NOMO-1 (cell line): ENCODE measurements around the gene ADAMTSL2.

Experiments
- DNase-seq, 2 experiments: peaks; one replicate each; lab custom pipeline; 2025; ENCODE audit not compliant: unreplicated experiment in 2 of 2; lab: John Stamatoyannopoulos, UW

The ADAMTSL2 gene

DNA sequence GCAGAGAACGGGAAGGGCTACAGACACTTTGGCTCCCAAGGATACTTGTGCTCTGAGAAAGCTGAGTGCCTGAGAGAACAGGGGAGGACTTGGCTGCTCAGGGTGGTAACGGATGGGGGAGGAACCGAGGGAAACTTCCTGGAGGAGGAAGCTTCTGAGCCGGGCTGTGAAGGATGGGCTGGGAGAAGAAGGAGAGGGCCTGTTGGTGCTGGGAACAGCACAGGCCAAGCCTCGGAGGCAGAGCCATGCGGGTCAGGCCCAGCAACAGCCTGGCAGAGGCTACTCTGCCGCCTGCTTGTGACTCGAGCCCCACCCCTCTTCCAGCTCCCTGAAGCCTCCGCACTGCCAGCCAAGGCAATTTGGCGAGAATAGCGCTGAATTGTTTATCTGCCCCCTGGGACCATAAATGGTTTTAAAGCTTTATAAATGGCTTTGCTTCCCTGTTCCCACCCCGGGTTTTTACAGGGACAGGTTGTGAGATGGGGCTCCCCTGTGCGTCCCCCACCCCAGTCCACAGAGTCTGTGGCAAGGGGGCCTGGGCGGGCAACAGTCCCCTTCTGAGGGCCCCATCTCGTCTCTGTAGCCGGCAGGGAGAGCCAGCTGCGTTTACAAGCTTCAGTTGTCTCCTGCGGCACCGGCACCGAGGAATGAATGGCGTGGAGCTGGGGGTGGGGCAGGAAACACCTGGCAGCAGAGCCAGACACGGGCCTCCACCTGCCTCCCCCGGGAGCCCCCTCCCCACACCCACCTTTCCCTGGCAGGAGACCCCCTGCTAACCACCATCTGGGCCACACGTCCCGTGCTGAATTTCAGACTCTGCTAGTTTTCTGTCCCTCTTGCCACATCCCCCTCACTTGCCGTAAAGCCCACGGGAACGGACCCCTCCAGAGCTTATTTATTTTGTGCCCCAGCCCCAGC, 50.3 kb downstream of the ADAMTSL2 start:
- no peak for DNase-seq

DNA sequence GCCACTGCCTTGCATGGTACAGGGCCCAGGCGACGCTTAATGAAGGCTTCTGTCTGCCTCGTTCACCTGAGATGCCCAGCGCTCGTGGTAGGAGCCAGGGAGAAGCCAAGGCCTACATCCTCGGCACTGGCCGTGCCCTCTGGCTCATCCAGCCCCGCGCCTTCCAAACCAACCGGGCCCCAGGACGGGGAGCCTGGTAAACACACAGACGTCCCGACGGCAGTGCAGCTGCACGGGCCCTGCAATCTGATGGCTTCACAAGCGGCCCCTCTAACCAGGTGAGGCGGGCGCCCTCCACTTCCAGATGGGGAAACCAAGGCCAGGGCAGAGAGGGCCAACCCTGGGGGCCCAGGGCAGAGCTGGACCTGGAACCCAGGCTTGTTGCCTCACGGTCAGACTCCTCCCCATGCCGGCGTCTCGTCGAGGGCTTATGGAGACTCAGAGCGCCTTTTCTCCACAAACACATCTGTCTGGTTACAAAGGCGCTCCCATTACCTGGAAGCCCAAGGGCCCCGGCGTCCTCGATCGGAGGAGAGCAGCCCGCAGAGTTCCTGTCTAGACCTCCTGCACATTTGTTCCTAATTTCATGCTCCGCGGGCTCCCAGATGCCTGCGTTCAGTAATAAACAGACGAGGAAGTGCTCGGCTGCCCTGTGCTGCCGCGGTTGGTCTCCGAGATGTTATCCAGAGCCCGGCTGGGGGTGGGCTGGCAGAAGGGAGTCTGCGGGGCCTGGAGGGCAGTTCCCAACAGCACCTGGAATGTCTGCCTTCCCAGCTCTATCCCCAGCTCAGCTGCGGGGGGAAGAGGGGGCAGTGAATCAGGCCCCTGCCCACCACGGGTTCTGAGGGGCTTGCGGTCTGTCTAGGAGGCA, 51.2 kb downstream of the ADAMTSL2 start:
- DNase-seq: no peak

DNA sequence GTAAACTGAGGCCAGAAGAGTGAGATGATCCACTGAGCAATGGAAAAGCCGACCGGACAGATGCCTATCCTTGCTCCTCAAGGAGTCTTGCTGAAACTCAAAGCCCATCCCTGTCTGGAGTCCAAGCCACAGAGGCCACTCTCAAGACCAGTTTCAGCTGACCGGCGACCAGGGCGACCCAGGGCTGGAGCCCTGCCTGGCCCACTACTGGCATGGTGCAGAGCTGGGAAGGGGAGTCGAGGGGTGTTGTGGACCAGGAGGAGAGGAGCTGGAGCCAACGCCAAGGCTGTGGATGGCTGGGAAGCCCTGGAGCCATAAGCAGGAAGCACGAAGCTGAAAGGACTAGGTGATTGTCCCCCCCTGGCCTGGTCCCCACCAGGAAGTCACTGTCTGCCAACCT, 52.5 kb downstream of the ADAMTSL2 start:
- DNase-seq: no peak

DNA sequence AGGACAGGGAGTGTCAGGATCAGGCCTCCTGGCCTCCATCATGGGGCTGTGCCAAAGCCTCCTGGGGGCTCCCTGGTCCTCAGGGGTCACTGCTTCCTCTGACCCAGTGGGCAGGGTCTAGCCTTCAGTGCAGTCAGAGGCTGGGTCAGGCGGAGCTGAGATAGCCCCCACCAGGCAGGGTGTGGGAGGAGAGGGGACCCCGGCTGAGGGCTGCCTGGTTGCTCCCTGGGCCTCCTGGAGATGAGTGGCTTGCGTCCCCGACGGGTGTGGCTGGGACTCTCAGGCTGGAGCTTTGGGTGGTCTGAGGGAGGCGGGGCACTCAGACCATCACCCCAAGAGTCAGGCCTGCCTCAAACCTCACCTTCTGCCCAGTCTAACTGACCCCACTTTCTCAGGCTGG, 53.0 kb downstream of the ADAMTSL2 start:
- no peak for DNase-seq

DNA sequence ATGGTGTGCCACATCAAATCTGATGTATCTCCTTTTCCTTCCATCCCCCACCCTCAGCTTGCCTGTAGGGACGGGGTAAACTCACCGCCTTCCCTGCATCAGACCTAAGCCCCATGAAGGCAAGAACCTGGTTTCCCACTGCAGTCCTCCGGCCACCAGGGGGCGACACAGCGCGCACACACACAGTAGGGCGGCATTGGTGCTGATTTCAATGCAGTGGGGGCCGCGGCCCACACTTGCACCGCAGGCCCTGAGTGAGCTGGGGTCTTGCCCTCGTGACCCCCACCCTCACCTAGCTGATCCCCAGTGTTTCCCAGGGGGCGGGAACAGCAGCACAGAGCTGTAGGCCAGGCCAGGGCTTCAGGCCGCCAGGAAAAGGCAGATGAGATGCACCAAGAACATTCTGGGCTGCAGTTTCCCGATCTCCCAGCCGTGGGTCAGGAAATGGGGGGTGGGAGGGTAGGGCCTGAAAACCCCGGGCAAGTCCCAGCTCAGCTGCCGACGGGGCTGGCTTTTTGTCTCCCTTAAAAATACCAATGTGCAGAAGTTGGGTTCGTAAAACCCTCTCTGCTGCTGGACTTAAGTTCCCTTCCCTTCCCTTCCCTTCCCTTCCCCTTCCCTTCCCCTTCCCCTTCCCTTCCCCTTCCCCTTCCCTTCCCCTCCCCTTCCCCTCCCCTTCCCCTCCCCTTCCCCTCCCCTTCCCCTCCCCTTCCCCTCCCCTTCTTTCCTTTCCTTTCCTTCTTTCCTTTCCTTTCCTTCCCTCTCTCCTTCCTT, 55.1 kb downstream of the ADAMTSL2 start:
- no peak for DNase-seq

DNA sequence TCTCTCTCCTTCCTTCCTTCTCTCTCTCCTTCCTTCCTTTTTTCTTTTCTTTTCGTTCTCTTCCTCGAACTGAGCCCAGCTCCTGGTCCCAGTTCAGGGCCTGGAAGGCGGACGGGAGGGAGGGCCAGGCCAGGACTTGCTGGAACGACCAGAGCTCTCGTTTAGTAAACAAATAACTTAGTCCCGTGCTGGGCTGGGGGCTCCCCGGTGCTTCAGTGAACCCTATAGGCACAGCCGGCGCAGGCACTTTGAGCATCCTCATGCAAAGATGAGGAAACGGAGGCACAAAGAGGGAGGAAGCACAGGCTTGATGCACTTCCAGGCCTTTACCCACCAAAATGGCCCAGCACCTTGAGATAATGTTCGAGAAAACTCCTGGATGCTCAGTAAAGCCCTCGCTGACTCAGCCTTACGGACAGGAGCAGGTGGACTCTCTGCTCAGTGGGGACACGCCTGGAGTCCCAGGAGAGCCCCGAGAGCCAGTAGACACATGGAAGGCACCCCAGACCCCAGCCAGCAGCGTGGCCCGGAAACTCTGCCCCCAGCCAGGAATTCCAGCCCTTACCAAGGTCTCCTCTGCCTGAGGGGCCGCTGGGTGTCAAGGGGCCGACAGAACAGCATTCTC, 55.8 kb downstream of the ADAMTSL2 start:
- DNase-seq: no peak

DNA sequence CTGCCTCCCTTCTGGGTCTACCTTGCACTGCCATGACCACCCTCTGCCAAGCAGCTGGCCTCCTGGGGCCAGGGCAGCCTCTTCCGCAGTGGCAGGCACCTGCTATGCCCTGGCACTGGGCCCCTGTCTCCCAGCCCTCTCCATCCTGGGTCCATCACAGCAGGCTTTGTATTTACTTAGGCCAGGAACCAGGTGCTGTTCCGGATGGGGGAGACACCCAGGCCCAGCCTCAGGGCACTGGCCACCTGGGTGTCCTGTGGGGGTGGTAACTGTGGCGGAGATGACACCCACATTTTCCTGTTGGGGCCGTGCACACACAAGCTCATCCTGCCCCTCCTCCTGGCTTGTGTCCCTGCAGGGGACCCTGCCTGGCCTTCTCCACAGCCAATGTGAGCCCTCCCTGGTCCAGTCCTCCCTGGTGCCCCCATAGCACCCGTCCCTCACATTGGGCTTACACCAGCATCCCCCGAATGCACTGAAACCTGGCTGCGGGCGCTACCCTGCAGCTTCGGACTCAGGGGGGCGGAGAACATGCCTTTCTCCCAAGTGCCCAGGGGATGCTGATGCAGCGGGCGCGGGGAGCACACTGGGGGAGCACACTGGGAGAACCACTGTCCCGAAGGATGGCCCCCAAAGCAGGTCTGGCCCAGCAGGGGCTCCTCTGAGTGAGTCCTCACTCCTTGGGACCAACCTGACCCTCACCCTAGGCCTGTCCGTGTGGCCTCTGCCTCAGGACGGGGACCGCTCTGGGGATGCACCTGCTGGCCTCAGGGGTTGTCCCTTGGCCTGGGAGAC, 56.8 kb downstream of the ADAMTSL2 start:
- DNase-seq: no peak

DNA sequence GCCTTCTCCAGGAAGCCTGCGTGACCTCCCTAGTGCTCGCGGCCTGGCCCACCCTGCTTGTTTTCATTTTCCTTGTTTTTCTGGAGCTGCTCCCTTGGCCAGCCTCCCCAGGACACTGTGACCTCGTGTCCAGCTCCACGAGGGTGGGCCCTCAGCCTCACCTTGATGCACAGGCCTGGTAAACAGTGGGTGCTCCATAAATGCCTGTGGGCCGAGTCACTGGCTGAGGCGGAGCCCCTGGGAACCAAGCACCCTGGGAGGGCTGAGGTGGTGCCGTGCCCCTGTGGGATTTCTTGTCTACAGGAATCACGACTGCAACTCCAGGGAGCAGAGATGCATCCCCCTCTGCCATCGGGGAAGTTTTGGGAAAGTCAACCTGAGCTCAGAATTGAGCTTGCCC, 57.5 kb downstream of the ADAMTSL2 start:
- DNase-seq: no peak

DNA sequence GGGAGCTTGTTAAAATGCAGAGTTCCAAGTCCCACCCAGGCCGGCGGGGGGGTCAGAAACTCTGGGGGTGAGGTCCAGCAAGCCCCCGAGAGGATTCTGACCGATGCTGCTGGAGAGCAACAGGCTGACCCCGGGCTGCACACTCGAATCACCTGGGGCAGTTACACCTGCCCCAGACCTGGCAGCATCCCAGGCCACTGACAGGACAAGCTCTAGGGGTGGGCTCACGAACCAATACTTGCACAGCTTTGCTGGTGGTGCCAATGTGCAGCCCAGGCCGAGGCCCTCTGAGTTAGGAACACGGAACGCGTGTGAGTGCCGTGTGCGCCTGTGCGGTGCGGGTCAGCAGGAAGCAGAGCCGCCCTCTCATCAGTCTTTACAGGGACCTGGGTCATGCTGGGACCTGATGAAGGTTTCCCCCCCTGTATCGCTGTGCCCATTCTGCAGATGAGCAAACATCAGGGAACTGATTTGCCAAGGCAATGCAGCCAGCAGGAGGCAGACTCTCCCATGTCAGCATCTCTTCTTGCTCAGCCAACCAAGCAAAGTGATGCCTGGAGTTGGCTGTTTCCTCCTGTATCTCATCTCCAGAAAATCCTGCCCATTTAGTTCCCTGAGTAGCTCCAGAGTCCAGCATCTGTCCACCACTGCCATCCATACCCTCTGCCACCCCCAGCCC, 58.4 kb downstream of the ADAMTSL2 start:
- DNase-seq: no peak

DNA sequence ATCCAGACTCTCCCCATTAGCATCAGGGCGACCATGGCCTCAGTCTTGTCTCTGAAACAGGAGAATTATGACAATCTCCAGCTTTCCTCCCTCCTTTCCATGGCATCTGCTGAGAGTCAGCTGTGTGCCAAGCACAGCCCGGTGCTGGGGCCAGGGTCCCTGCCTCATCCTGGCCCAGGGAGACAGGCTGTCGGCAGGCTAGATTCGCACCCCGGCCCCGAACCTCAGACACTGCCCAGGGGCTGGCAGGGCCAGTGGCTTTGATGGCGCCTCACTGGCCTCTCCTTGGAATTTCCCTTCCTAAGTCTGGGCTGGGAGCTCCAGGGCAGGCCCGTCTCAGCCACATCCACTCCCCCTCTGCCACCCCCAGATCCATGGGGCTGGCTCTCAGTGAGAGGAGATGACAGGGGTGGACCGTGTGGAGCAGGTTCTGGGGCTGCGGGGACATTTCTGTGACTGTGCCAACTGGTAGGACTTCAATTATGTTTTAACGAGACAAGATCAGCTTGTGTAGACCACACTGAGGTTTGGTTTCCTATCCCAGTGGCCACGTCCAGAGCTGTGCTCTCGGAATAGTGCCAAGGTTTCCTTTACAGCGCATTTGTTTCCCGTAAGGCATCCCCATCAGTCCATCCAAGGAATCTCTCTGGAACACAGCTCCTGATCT, 59.2 kb downstream of the ADAMTSL2 start:
- no peak for DNase-seq

DNA sequence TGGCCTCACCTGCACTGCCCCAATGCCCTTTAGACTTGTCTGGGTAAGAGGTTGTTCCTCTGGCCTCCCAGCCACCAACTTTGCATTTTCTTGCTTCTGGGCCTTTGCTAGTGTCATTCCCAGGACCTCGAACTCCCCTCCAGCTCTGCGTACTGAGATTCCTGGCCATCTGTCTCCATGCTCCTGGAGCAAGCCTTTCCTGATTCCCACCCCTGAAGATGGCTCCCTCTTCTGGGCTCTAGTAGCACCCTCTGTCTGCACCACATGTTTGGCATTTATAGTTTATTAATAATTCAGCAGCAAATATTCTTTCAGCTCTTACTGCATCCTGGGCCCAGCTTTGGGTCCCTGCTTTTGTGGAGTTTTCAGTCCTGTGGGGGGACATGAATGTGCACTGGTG, 59.8 kb downstream of the ADAMTSL2 start:
- DNase-seq: no peak

DNA sequence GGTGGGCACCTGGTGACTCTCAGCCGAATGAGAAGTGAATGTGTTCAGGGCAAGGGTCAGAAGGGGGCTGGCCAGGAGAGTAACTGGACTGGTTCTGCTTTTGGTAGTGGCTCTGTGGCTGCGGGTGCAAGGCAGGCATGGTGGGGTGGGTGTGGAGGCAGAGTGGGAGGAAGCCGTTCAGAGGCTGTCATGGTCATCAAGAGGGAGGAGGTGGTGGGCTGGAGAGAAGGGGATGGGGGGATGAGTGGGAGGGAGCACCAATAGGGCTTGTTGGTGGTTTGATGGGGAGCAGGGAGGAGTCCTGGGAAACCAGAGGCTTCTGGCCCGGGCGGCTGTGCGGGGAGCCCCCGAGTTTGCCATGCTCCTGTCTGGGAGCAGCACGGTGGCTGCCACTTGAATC, 61.4 kb downstream of the ADAMTSL2 start:
- no peak for DNase-seq

DNA sequence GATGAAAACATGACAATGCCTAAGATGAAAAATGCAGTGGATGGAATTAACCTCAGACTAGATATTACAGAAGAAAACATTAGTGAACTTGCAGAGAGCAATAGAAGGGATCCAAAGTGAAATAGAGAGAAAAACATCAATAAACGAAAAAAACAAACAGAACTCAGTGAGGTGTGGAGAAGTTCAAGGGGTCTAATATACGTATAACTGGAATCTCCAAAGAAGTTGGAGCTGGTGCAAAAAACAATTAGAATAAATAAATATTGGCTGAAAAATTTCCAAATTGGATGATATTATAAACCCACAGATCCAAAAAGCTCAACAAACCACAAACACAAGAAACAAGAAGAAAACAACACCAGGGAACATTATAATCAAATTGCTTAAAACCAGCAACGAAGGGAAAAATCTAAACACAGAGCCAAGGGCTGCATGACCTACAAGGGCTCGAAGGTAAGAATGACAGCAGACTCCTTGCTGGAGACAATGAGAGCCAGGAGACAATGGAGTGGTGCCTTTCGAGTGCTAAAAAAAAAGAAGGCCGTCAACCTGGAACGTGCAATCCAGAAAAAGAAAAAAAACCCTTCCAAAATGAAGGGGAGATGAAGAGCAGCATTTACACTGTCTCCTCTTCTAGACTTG, 62.9 kb downstream of the ADAMTSL2 start:
- no peak for DNase-seq

DNA sequence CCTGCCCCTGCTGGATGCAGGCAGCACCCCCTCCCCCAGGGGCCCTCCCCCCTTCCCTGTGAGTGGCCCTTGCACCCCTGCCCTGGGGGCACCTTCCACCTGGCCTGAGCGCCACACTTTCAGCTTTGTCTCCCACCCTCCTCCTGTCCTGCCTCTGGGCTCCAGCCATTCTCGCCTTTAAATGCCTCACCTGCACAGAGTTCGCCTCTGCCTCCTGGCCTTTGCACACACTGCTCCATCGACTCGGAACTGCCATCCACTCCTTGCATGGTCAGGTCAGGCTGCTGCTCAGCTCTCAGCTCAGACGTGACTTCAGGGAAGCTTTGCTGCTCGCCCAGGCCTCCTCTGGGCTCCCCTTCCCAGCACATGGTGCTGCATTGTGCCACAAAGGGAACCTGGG, 64.5 kb downstream of the ADAMTSL2 start:
- DNase-seq: no peak

DNA sequence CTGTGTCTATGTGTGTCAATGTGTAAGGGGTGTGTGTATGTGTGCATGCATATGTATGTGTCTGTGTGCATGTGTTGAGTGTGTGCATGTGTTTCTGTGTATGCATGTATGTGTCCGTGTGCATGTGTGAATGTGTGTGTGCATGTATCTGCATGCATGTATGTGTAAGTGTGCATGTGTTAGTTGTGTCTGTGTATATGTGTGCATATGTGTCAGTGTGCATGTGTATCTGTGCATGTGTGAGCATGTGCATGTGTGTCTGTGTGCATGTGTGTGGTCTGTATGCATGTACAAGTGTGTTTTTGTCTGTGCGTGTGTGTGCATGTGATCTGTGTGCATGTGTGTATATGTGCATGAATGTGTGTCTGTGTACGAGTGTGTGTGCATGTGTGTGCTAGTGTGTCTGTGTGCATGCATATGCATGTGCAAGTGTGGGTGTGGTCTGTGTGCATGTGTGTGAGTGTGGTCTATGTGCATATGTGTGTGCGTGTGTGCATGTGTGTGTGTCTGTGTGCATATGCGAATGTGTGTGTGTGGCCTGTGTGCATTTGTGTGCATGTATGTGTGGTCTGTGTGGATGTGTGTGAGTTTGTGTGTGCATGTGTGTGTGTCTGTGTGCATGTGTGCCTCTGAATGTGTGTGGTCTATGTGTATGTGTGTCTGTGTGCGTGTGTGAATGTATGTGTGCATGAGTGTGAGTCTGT, 65.1 kb downstream of the ADAMTSL2 start:
- DNase-seq: no peak

DNA sequence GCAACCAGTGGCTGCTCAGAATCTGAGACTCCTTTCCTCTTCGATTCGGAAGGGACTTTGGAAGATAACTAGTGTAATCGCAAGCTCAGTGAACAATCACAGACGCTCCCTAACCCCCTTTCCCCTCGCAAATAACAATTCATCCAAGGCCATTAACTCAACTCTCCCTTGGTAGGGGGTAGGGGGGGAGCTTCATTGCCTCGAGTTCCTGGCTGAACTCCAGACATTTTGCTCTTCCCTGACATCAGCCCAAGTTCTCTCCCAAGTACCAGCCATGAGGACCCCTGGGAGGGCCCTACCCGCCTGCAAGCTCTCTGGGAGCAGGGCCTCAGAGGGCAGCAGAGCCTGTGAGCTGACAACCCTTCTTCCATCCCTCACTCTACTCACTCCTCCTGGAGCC, 66.2 kb downstream of the ADAMTSL2 start:
- no peak for DNase-seq

DNA sequence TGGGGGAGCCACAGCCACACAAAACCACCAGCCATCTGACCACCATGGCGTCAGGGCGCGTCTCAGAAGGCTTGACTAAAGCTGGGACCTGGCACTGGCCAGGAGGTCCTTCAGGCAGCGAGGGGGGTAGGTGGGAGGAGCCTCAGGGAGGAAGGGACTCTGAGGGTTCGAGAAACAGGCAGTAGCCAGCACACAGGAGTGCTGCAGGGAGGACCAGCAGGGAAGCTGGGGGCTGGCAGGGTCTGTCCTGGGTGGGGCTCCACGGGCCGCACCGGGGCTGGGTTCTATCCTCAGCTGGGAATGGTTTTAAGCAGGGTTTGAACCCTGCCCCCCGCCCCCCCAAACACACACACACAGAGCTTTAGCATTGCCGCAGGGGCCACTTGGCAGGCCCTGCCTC, 67.2 kb downstream of the ADAMTSL2 start:
- no peak for DNase-seq

DNA sequence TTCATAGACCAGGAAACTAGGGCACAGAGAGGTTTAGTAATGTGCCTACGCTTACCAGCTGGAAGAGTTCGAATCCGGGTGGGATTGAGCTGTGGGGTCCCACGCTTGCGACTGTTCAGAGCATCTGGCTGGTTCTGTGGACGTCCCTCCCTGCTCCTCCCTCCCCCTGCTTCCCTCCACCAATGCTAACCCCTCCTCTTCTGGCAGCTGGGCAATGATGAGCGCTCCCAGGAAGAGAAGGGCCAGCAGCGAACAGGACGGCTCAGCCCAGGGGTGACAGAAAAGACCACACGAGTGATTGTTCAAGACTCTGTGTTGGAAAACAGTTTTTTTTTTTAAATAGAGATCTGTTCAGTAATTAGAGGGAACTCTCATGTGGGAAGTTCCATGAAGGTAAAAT, 67.8 kb downstream of the ADAMTSL2 start:
- DNase-seq: no peak
